ENCODE data around the gene SH2D2A.

SH2D2A gene

GRCh38 chr1:156839426-156840109, 22.9 kb upstream of the SH2D2A start:
- Histone ChIP-seq H3K4me3 (replicated peaks; ENCODE audit: insufficient read depth, low read length) (no peak overlapping the region), H3K27me3 (ENCODE audit: insufficient read depth, poor library complexity, severe bottlenecking) (peaks cover 33% of the 10 kb centered on the region), H3K27ac (replicated peaks) (no peak overlapping the region)
- DNase-seq (ENCODE audit: low read depth in 1 of 2, low spot score in 1 of 2): no peak
- TF ChIP-seq REST (IDR thresholded peaks at IDR 0.05; ENCODE audit: insufficient replicate concordance, low read depth): no peak
- TF ChIP-seq CTCF (IDR thresholded peaks at IDR 0.05; ENCODE audit: insufficient read depth, low read length): no peak
- no peak for TF ChIP-seq POLR2AphosphoS5 (IDR thresholded peaks at IDR 0.05; ENCODE audit: low read depth)
- no peak for TF ChIP-seq SPI1 (IDR thresholded peaks at IDR 0.05; ENCODE audit: borderline replicate concordance, low read depth)
- TF ChIP-seq GABPA (IDR thresholded peaks at IDR 0.05; ENCODE audit: low read depth): no peak

GRCh38 chr1:156838972-156839371, 22.3 kb upstream of the SH2D2A start:
- Histone ChIP-seq H3K4me3 (replicated peaks; ENCODE audit: insufficient read depth, low read length) (no peak overlapping the region), H3K27me3 (ENCODE audit: insufficient read depth, poor library complexity, severe bottlenecking) (peaks cover 31% of the 10 kb centered on the region), H3K27ac (replicated peaks) (no peak overlapping the region)
- peak in 1 of 2 experiments; percentile 11 for DNase-seq (ENCODE audit: low read depth in 1 of 2, low spot score in 1 of 2)
- no peak for TF ChIP-seq POLR2AphosphoS5 (IDR thresholded peaks at IDR 0.05; ENCODE audit: low read depth)
- peak; percentile 90 for TF ChIP-seq CTCF (IDR thresholded peaks at IDR 0.05; ENCODE audit: insufficient read depth, low read length)

GRCh38 chr1:156836892-156837291, 20.2 kb upstream of the SH2D2A start:
- H3K27me3 ChIP-seq (ENCODE audit: insufficient read depth, poor library complexity, severe bottlenecking): peaks cover 25% of the 10 kb centered on the region
- no peak overlapping the region for H3K27ac ChIP-seq (replicated peaks)
- H3K4me3 ChIP-seq (replicated peaks; ENCODE audit: insufficient read depth, low read length): no peak overlapping the region
- TF ChIP-seq CTCF (IDR thresholded peaks at IDR 0.05; ENCODE audit: insufficient read depth, low read length) (no peak), POLR2AphosphoS5 (IDR thresholded peaks at IDR 0.05; ENCODE audit: low read depth) (no peak), SPI1 (IDR thresholded peaks at IDR 0.05; ENCODE audit: borderline replicate concordance, low read depth) (no peak), GABPA (IDR thresholded peaks at IDR 0.05; ENCODE audit: low read depth) (no peak), REST (IDR thresholded peaks at IDR 0.05; ENCODE audit: insufficient replicate concordance, low read depth) (no peak)
- DNase-seq (ENCODE audit: low read depth in 1 of 2, low spot score in 1 of 2): no peak
